Smooth muscle cell (in vitro differentiated cells): ENCODE data around the gene EEF1G. TPM values are rescaled to one million over a fixed set of nuclear protein-coding genes. Genes with fewer than 3 reads are reported as not detected.

ENCODE experiments used
- DNase-seq: peaks from one replicate; lab custom pipeline; 2025; ENCODE audit not compliant: unreplicated experiment; lab: John Stamatoyannopoulos, UW
- H2AFZ ChIP-seq: fragments of 200-600 bp; sonication (generic); 2 replicates; pipeline ENCODE4 v1.6.0; 2016; ENCODE audit warnings: antibody characterized with exemption, low read depth, mild to moderate bottlenecking
- H3F3A ChIP-seq: fragments of 200-600 bp; sonication (generic); 2 replicates; pipeline ENCODE4 v1.6.0; 2017; ENCODE audit warnings: antibody characterized with exemption, low read depth
- H3K27ac ChIP-seq: fragments of 200-600 bp; sonication (generic); 2 replicates; pipeline ENCODE4 v1.5.1; 2016; ENCODE audit warnings: low read depth, mild to moderate bottlenecking
- H3K27me3 ChIP-seq: fragments of 200-600 bp; sonication (generic); 2 replicates; pipeline ENCODE4 v1.6.1; 2016; ENCODE audit warnings: low read depth, mild to moderate bottlenecking
- H3K36me3 ChIP-seq: fragments of 200-600 bp; sonication (generic); 2 replicates; pipeline ENCODE4 v1.5.1; 2016; ENCODE audit warnings: low read depth
- H3K4me1 ChIP-seq: fragments of 200-600 bp; sonication (generic); 2 replicates; pipeline ENCODE4 v1.5.1; 2016; ENCODE audit warnings: low read depth
- H3K4me2 ChIP-seq: fragments of 200-600 bp; sonication (generic); 2 replicates; pipeline ENCODE4 v1.6.0; 2016; ENCODE audit warnings: mild to moderate bottlenecking
- H3K4me3 ChIP-seq: fragments of 200-600 bp; sonication (generic); 2 replicates; pipeline ENCODE4 v1.5.1; 2016; ENCODE audit warnings: mild to moderate bottlenecking
- H3K79me2 ChIP-seq: fragments of 200-600 bp; sonication (generic); 2 replicates; pipeline ENCODE4 v1.6.0; 2016; ENCODE audit warnings: low read depth, mild to moderate bottlenecking
- H3K9ac ChIP-seq: fragments of 200-600 bp; sonication (generic); 2 replicates; pipeline ENCODE4 v1.6.0; 2016; ENCODE audit warnings: low read depth
- H3K9me3 ChIP-seq: fragments of 200-600 bp; sonication (generic); replicated peaks from 2 replicates; pipeline ENCODE4 v1.5.1; 2016; ENCODE audit warnings: low read depth
- H4K20me1 ChIP-seq: fragments of 200-600 bp; sonication (generic); 2 replicates; pipeline ENCODE4 v1.6.0; 2016; ENCODE audit warnings: low read depth
- CTCF ChIP-seq: fragments of 200-600 bp; sonication (generic); IDR thresholded peaks from 2 replicates; pipeline ENCODE4 v1.5.1; 2017; ENCODE audit warnings: borderline replicate concordance, mild to moderate bottlenecking, antibody characterized with exemption; ENCODE audit not compliant: insufficient read depth, poor library complexity, severe bottlenecking
- WGBS: methylation state at CpG from one replicate; pipeline ENCODE4 v1.1.7; 2016; ENCODE audit warnings: low lambda C conversion rate; 5-methylcytosine and 5-hydroxymethylcytosine counted together
- polyA plus RNA-seq: library from polyadenylated mRNA; unstranded; fragments of >200 nt; fragmentation: Nextera tagmentation; extraction: Ambion mirVana; gene quantifications from 2 replicates; pipeline ENCODE4 v1.2.1, GENCODE V29; 2016
- total RNA-seq: library from RNA; depleted of rRNA; stranded (reverse); fragments of >200 nt; gene quantifications from 2 replicates; pipeline ENCODE4 v1.2.3, GENCODE V29; 2014

The EEF1G gene
- total and polyA plus RNA-seq, 2 experiments from 2014 or later: 433 to 773 TPM

- H3K36me3 ChIP-seq: no peaks in the 10 kb centered on the region
- H3K4me1 ChIP-seq: peaks cover 14% of the 10 kb centered on the region
- H3K27me3 ChIP-seq: no peaks in the 10 kb centered on the region
- no peak overlapping the region for H3K4me3 ChIP-seq
- H3K9ac ChIP-seq: no peak overlapping the region
- H2AFZ ChIP-seq: no peak overlapping the region
- H3K9me3 ChIP-seq: no peaks in the 10 kb centered on the region
- no peak for DNase-seq
- no peak for TF ChIP-seq CTCF
- H3K27ac ChIP-seq: peak overlapping the region; percentile 47
- H3F3A ChIP-seq: peaks cover 6% of the 10 kb centered on the region
- H3K4me2 ChIP-seq: peak overlapping the region; percentile 93
- H4K20me1 ChIP-seq: peaks cover 100% of the 10 kb centered on the region
- H3K79me2 ChIP-seq: peaks cover 94% of the 10 kb centered on the region
- WGBS: 79% methylated on average over 19 of the region's 19 CpGs
These were observed 35.0 kb downstream of the EEF1G start for GRCh38 chr11:62538470-62539237.

- no peak for TF ChIP-seq CTCF
- WGBS: 93% methylated on average over 19 of the region's 21 CpGs
- Histone ChIP-seq H3K9me3 (no peaks in the 10 kb centered on the region), H3K9ac (no peak overlapping the region), H3F3A (peaks cover 6% of the 10 kb centered on the region), H4K20me1 (peaks cover 100% of the 10 kb centered on the region), H2AFZ (no peak overlapping the region), H3K27ac (no peak overlapping the region), H3K36me3 (no peaks in the 10 kb centered on the region), H3K27me3 (no peaks in the 10 kb centered on the region), H3K4me2 (no peak overlapping the region), H3K4me1 (peaks cover 6% of the 10 kb centered on the region), H3K79me2 (peaks cover 84% of the 10 kb centered on the region), H3K4me3 (no peak overlapping the region)
- DNase-seq: no peak
These were observed 37.3 kb downstream of the EEF1G start for GRCh38 chr11:62536301-62536957.

GRCh38 chr11:62535802-62536201 lies 37.9 kb downstream of the EEF1G start:
- WGBS: 95% methylated on average over 12 of the region's 12 CpGs
- Histone ChIP-seq H3K4me1 (peaks cover 6% of the 10 kb centered on the region), H3K79me2 (peaks cover 84% of the 10 kb centered on the region), H3K36me3 (peaks cover 4% of the 10 kb centered on the region), H4K20me1 (peaks cover 100% of the 10 kb centered on the region), H3F3A (peaks cover 6% of the 10 kb centered on the region), H2AFZ (no peak overlapping the region), H3K4me3 (no peak overlapping the region), H3K27ac (no peak overlapping the region), H3K9ac (no peak overlapping the region), H3K4me2 (no peak overlapping the region), H3K9me3 (no peaks in the 10 kb centered on the region), H3K27me3 (no peaks in the 10 kb centered on the region)
- DNase-seq: no peak
- no peak for TF ChIP-seq CTCF
